GM18502 (cell line): ENCODE data around the gene HP1BP3.
"Not testable (repeated sequence)": the region's sequence is repeated elsewhere in the genome, so short reads cannot be mapped to it uniquely, and the experiment has no call there.

Experiments used
- ATAC-seq: cut with Tn5 transposase; IDR thresholded peaks from one replicate; pipeline ENCODE4 v1.9.1; 2021; ENCODE audit warnings: mild to moderate bottlenecking; ENCODE audit not compliant: unreplicated experiment, poor library complexity

Gene HP1BP3, protein sequence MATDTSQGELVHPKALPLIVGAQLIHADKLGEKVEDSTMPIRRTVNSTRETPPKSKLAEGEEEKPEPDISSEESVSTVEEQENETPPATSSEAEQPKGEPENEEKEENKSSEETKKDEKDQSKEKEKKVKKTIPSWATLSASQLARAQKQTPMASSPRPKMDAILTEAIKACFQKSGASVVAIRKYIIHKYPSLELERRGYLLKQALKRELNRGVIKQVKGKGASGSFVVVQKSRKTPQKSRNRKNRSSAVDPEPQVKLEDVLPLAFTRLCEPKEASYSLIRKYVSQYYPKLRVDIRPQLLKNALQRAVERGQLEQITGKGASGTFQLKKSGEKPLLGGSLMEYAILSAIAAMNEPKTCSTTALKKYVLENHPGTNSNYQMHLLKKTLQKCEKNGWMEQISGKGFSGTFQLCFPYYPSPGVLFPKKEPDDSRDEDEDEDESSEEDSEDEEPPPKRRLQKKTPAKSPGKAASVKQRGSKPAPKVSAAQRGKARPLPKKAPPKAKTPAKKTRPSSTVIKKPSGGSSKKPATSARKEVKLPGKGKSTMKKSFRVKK

DNA sequence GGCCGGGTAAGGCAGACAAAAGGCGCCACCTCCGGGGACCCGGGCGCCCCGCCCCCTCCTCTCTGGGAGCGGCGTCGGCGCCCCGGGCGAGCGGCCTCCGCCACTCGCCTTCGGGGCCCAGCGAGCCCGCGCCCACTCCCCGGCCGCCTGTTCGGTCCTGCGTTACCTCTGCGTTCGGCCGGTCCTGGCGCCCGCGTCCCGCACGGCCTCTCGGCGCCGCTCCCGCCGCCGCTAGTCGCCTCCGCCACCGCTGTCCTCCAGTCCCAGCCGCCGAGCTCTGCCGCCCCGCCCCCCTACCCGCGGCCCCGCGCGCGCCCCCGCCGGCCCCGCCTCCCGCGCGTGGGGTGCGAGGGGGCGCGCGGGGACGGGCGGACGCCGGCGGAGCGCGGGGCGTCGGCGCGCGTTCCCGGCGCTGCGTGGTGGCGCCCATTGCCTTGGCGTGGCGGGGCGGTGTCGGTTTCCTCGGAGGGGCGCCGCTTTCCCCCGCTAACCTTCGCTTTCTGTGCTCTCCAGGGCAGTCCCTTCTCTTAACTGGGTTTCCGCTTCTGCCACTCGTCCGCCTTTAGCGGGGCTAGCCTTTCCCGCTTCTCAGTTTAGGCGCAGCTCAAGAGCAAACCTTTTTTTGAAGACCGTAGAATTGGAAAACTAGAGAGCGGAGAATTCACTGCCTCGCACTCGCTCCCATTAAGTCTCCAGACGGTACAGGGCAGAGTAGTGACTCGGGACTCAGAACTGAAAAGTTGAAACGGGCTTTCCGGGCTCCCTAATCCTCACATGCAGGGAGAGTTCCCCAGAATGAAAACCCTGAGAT, at the start of gene HP1BP3:
Gene HP1BP3 (minus strand): TSS at position 279 of the 811 bp plus-strand sequence. CDS start 6,867 bp downstream, outside the sequence.
- peak; percentile 57 for ATAC-seq

DNA sequence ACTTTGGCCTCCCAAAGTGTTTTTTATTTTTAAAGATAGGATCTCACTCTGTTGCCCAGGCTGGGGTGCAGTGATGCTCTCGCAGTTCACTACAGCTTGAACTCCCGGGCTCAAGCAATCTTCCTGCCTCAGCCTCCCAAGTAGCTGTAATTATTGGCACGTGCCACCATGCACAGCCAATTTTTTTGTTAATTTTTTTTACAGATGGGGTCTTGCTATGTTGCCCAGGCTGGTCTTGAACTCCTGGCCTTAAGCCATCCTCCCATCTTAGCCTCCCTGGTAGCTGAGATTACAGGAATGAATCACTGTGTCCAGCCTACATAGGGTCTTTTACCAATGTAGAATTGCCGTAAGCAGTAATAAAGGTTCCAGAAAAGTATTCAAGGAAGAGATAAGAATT, 49.1 kb upstream of the HP1BP3 start:
- no peak for ATAC-seq

DNA sequence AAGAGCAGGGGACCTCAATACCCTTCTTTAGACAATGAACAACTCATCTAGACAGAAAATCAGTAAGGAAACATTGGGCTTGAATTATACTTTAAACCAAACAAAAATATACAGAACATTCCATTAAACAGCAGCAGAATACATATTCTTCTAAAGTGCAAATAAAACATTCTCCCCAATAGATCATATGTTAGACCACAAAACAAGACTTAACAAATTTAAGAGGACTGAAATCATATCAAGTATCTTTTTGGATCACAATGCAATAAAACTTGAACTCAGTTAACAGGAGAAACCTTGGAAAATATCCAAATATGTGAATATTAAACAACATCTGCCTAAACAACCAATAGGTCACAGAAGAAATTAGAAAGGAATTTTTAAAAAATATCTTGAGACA, 47.7 kb upstream of the HP1BP3 start:
- ATAC-seq: no peak

DNA sequence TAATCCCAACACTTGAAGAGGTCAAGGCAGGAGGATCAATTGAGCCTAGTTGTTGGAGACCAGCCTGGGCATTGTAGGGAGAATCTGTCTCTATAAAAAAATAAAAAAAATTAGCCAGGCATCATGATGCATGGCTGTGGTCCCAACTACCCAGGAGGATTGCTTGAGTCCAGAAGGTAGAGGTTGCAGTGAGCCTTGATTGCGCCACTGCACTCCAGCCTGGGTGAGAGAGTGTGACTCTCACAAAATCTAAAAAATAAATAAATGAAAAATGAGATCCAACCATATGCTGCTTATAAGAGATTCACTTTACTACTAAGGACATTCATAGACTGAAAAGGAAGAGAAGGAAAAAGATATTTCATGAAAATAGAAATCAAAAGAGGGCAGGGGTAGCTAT, 47.1 kb upstream of the HP1BP3 start:
- no peak for ATAC-seq

DNA sequence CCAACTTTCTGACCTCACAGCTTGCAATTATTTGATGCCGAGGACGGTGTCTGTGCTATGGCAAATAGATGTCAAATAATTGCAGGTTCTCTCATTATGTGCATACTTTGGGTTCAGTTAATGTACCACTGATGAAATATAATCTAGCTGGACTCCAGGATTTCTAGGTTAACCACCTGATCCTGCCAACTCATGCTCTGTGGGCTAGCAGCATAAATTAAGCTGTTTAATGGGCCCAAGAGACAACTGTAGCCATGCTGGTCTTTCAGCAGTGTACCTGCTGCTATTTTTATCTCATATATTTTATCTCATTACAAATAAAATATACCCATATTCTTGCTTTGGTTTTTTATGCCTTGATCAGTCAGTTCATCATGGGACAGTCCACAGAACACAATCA, 43.3 kb upstream of the HP1BP3 start:
- ATAC-seq: no peak

DNA sequence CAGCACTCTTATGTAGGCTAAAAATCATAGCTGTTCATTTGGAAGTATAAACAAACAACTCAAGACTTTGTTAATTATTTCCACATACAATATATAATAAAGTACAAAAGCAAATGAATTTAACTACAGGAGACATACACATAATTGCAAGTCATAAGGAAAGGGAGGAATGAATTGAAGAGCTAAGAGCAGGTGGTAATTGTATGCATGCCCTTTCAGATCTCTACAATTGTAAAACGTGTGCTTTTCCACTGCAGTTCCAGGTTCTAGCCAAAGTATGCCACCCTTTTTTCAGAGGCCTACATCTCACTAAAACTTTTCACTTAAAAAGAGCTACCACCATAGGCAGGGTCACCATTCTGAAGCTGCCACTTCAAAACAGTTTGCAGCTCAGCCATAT, 42.8 kb upstream of the HP1BP3 start:
- ATAC-seq: no peak

DNA sequence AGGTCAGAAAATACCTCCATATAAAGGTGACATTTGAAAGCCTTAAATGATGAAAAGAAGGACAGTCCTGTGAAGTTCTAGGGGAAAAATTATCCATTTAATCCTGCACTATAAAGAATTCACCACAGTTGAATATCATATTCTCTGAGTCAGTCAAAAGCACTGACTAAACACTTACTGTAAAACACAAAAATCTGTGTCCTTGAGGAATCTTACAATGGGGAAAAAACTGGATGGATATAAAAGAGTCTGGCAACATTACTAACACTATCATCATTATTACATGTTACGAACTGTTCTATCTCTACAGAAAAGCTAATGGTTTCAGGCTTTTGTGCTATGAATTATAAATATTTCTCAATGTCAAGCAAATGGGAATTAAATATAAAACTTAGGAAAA, 42.4 kb upstream of the HP1BP3 start:
- no peak for ATAC-seq

DNA sequence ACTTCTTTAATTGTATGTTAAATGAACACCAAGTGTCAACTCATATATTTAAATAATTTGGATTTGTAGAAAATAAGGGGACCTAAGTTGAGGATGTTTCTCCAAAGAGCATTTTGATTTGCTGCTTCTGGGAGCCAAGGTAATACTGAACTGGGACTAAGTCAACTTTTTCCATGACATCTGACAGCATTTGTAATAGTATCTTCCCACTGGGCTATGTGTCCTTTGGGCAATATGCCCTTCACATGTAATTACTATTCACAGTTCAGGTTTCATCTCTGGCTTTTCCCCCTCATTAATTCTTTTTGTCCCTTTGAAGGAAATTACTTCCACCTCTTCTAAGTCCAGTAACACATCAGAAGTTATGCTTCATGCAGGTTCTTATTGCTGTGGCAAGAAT, 36.7 kb upstream of the HP1BP3 start:
- ATAC-seq: no peak

DNA sequence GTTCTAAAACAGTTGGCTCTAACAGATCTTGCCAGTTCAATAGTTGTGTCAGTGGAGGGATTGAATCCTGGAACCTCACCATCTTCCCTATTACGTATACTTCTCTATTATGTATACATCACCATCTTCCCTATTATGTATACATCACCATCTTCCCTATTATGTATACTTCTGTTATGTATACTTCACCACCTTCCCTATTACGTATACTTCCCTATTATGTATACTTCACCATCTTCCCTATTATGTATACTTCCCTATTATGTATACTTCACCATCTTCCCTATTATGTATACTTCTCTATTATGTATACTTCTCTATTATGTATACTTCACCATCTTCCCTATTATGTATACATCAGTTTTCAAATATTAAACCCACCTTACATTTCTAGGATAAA, 34.4 kb upstream of the HP1BP3 start:
- no peak for ATAC-seq

DNA sequence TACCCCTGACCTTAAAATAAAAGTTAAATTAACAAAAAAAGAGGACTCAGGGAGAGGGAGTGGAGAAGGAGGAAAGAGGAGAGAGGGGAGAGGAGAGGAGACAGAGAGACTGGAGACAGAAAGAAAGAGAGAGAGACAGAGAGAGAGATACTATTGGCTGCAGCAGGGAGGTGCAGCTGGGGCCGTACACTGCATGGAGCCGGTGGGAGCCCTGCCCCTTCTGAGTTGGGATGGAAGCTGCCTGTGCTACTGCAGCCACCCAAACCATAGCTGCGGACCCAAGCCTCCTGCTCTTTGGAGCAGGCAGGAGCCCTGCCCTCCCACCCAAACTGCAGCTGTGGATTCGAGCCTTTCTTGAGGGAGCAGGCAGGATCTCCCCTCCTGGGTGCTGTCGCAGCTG, 32.7 kb upstream of the HP1BP3 start:
- ATAC-seq: no peak

DNA sequence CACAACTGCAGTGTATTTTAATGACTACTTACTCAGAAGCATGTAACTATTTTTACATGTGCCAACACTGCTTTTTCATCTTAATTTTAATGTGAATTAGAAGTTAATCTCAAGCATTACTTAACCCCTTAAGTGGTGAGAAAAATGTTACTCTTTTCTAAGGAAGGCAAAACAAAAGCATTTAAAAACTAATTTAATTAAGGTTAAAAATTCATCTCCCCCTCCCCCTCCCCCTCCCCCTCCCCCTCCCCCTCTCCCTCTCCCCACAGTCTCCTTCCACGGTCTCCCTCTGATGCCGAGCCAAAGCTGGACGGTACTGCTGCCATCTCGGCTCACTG, 27.4 kb upstream of the HP1BP3 start:
- ATAC-seq: no peak

DNA sequence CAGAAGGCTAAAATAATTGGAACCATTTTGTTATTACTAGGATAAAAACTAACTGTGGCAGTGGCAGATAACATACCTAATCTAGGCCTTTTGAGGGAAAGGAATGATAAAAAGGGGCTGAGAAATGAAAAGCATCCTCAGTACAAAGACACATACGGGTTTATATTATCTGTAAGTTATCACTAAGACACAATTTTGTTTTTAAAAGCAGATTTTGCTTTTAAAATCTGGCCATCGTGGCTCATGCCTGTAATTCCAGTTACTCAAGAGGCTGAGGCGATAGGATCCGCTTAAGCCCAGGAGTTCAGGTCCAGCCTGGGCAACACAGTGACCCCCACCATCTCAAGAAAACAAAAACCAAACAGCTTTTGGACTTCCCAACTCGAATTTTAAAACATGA, 24.8 kb upstream of the HP1BP3 start:
- ATAC-seq: no peak

DNA sequence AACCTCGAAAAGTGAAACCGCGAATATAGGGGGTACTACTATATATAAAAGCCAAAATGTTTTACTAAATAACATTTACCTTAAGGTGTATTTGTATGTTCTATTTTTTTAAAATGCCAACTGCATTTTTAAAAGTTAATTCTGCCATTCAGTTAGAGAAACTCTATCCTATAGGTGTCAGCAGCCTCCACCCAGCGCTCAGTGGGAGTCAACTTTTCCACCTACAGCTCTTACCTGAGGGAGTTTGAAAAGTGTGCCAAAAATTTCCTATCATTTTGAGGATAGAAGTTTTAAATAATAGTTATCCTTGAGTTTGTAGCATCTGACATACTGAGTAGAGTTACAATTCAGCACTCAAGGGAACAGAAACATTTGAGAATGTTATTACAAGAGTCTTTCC, 6.1 kb upstream of the HP1BP3 start:
- ATAC-seq: no peak

DNA sequence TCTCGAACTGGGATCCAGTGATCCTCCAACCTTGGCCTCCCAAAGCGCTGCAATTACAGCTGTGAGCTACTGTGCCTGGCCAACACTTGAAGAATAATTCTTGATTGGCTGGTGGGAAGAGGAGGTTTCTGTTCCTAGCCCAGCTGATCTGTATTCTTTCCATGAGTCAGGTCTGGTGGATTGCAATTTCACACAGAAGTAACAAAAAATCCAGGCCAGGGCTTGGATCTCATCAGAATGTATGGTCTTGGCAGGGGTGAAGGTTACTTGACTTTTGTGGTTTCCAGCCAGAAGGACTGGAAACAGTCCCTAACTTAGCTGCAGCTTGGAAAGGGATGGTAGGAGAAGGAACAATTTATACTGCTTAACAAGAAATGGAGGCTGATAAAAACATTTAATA, 5.1 kb upstream of the HP1BP3 start:
- no peak for ATAC-seq

DNA sequence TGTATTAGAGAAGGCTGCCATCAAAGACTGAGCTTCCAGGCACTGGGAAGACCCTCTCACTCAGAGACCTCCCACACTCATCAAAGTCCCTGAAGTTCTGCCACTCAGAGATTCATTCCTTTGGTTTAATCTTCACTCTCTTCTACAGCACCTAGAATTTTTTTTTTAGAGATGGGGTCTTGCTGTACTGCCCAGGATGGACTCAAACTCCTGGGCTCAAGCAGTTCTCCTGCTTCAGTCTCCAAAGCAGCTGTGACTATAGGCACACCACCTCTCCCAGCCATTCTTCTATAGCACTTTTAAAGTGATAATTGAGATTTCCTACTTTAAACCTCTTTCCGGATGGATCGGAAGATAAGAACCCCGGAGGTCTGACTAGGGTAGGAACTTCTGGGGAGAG, 3.7 kb upstream of the HP1BP3 start:
- ATAC-seq: no peak

DNA sequence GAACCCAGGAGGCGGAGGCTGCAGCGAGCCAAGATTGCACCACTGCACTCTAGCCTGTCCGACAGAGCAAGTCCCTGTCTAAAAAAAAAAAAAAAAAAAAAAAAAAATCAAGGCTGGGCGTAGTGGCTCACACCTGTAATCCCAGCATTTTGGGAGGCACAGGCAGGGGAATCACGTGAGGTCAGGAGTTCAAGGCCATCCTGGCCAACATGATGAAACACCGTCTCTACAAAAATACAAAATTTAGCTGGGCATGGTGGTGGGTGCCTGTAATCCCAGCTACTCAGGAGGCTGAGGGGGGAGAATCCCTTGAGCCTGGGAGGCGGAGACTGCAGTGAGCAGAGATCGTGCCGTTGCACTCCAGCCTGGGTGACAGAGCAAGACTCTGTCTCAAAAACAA, 2.5 kb upstream of the HP1BP3 start:
- ATAC-seq: not testable (repeated sequence)

DNA sequence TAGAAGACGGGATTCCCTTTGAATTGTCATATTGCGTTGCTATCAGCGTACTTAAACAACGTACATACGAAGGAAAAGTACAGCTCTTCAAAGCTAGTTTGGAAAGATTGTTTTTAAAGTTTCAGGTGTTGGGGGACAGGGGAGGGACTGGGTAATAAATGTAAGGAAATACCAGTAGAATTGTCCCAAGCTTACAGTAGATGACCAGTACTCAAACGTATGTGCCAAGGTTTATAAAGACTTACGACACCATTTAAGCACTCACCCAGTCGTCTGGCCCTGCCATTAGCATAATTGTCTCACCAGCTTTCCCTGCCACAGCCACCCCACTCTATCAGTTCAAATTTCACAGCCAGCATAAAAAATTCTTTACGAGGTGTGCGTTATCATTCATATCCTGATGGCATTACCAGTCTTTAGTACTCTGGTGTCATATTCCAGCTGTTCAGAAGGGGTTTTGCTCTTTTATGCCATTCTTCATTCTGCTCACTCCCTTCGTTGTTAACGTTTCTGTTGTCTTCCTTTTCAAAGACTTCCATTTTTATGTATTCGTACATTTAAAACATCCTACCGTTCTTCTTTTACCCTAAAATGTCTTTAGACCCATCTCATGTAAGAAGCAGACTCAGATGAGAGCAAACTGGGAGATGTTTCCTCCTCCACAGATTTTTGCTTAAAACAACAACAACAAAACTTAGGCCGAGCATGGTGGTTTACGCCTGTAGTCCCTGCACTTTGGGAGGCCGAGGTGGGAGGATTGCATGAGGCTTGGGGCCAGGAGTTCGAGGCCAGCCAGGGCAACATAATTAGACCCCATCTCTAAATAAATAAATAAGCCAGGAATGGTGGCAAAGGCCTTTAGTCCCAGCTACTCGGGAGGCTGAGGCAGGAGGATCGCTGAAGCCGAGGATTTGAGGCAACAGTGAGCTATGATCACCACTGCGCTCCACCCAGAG, 1.0 kb upstream of the HP1BP3 start:
- ATAC-seq: no peak

DNA sequence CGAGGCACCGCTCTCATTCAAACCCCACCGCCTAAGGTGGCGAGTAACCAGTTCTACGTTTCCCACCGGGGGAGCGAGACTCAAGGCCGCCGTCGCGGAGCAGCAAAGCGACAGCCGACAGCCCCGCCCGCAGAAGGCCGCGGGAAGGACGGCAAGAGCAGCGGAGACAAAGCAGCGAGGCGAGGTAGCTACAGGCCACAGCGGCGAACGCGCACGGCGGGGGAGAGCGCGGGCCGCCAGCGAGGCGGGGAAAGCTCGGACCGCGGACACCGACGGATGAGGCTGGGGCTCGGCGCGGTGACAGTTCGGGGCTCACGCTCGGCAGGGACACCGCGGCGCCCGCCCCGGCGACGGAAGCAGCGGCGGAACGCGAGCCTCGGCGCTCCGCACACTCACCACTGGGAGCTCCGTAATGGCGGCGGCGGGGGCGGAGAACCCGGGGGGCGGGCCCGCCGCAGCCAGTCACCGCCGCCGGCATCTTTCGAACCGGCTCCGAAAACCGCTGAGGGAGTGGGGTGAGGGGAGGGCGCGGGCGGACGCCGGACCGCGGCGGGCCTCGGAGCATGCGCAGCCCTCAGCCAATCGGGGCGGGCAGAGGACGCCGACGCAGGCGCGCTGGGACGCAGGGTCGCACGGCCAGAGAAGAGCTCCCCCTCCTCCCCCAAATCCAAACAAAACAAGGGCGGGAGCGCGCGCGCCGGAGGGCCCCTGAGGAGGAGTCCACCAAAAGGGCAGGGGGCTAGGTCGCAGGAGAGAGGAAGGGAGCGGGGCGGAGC, 666 bp downstream of the HP1BP3 start:
- peak; percentile 82 for ATAC-seq

DNA sequence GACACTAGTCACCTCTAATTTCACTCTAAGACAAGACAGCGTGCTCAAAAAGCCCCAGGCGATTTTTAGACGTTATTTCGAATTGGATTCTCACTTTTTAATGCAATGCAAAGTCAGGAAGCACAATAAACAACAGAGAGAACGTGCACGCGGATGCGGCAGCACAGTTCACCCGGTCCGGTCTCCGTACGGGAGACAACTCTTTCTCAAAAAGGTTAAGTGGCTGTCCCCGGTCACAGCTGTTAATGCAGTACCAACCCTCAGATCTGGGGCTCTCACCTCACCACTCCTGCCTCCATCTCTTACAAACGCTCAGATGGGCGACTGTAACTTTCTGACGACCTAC, 1.2 kb downstream of the HP1BP3 start:
- no peak for ATAC-seq

DNA sequence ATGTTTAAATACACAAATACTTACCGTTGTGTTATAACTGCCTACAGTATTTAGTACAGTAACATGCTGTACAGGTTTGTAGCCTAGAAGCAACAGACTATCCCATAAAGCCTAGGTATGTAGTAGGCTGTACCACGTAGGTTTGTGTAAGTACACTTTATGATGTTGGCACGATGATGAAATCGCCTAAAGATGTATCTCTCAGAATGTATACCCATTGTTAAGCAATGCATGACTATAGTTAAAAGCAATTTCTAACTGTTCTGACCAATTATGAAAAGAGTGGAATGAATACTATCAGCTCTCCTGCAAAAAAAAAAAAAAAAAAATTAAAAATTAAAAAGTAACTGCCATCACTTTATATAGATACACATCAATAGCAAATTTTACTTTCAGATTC, 11.4 kb downstream of the HP1BP3 start:
- no peak for ATAC-seq
